Measurements from ENCODE around the gene CADPS2. TPM values are rescaled to one million over a fixed set of nuclear protein-coding genes. Genes with fewer than 3 reads are reported as not detected.

The CADPS2 gene
- total and polyA plus RNA-seq, 8 donors, result 7.7 to 27.3 (median 18.6) TPM

GRCh38 chr7:122672536-122672935 lies 213.7 kb downstream of the CADPS2 start:
- H3K27me3 ChIP-seq, result no peaks in the 10 kb centered on the region
- H3K4me3 ChIP-seq, result no peak overlapping the region
- peak in 3 of 6 donors; percentile 34 to 61 (median 54) for DNase-seq
- H3K9me3 ChIP-seq, result no peaks in the 10 kb centered on the region
- no peak for FAIRE-seq
- WGBS, 2 donors, result 64 to 69% methylated on average over 8 of the region's 8 CpGs
- no peaks in the 10 kb centered on the region for H3K36me3 ChIP-seq
- intact Hi-C loops (cut with DNase I), result no loop called here
- TF ChIP-seq, protein P1, sequence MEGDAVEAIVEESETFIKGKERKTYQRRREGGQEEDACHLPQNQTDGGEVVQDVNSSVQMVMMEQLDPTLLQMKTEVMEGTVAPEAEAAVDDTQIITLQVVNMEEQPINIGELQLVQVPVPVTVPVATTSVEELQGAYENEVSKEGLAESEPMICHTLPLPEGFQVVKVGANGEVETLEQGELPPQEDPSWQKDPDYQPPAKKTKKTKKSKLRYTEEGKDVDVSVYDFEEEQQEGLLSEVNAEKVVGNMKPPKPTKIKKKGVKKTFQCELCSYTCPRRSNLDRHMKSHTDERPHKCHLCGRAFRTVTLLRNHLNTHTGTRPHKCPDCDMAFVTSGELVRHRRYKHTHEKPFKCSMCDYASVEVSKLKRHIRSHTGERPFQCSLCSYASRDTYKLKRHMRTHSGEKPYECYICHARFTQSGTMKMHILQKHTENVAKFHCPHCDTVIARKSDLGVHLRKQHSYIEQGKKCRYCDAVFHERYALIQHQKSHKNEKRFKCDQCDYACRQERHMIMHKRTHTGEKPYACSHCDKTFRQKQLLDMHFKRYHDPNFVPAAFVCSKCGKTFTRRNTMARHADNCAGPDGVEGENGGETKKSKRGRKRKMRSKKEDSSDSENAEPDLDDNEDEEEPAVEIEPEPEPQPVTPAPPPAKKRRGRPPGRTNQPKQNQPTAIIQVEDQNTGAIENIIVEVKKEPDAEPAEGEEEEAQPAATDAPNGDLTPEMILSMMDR (IDR thresholded peaks at IDR 0.05), result no peak
- peak; percentile 41 to 74 (median 50) for ATAC-seq
- H3K4me1 ChIP-seq, result peaks cover 0 to 10% (median 0%) of the 10 kb centered on the region in 3 donors
- no peak overlapping the region for H3K27ac ChIP-seq

DNA sequence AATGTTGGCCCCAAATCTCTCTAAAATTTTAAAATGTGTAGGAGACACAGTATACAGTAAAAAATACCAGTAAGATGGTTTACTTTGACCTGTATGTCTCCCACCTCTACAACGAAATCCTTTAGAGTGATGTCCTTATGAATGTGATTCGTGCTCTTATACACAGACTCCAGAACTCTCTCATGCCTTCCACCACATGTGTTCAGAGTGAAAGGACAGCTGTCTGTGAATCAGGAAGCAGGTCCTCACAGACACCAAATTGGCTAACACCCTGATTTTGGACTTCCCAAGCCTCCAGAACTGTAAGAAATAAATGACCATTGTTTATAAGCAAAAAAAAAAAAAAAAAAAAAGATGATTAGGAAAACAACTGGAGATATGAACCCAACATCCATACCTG lies 222.5 kb downstream of the CADPS2 start:
- intact Hi-C loops (cut with DNase I), result no loop called here
- no peaks in the 10 kb centered on the region for H3K27me3 ChIP-seq
- ATAC-seq (no peak), FAIRE-seq (no peak), DNase-seq (no peak)
- TF ChIP-seq, protein P1 (IDR thresholded peaks at IDR 0.05), result no peak
- 89 to 91% methylated on average over 2 of the region's 2 CpGs for WGBS, 2 donors
- H3K36me3 ChIP-seq, result no peaks in the 10 kb centered on the region
- no peaks in the 10 kb centered on the region for H3K9me3 ChIP-seq
- no peak overlapping the region for H3K27ac ChIP-seq
- H3K4me1 ChIP-seq, result no peaks in the 10 kb centered on the region
- no peak overlapping the region for H3K4me3 ChIP-seq

DNA sequence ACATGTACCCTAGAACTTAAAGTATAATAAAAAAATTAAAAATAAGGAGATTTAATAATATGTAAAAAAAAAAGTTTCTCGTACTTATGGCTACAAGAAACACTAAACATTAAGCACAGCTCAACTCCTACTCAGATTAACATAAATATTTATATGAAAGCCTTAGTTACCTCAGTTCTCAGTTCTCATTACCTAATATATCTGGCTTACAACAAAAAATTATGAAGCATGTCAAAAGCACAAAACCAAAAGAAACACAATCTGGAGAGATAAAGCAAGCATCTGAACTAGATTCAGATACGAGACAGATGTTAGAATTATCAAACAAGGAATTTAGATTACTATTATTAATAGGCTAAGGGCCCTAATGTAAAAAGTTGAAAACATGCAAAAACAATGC lies 227.4 kb downstream of the CADPS2 start:
- no peak for DNase-seq
- ATAC-seq, result no peak
- Histone ChIP-seq H3K27ac (no peak overlapping the region), H3K4me1 (no peaks in the 10 kb centered on the region), H3K9me3 (no peaks in the 10 kb centered on the region), H3K36me3 (no peaks in the 10 kb centered on the region), H3K27me3 (no peaks in the 10 kb centered on the region), H3K4me3 (no peak overlapping the region)
- intact Hi-C loops (cut with DNase I), result no loop called here
- TF ChIP-seq, protein P1 (IDR thresholded peaks at IDR 0.05), result no peak
- no peak for FAIRE-seq
- 92 to 95% methylated on average over 2 of the region's 2 CpGs for WGBS, 2 donors

DNA sequence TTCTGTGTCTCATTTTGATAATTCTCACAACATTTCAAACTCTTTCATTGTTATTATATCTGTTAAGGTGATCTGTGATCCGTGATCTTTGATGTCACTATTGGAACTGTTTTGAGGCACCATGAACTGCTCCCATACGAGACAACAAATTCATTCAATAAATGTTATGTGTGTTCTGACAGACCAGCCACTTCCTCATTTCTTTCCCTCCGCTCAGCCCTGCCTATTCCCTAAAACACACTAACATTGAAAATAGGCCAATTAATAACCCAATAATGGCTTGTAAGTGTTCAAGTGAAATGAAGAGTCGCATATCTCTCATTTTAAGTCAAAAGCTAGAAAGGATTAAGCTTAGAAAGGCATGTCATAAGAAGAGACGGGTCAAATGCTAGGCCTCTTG lies 232.6 kb downstream of the CADPS2 start:
- H3K36me3 ChIP-seq, result no peaks in the 10 kb centered on the region
- TF ChIP-seq, protein P1 (IDR thresholded peaks at IDR 0.05), result no peak
- no peak for DNase-seq
- H3K4me1 ChIP-seq, result peaks cover 0 to 6% (median 0%) of the 10 kb centered on the region in 3 donors
- H3K9me3 ChIP-seq, result no peaks in the 10 kb centered on the region
- no peak for ATAC-seq
- intact Hi-C loops (cut with DNase I), result no loop called here
- 90 to 92% methylated on average over 5 of the region's 5 CpGs for WGBS, 2 donors
- no peak for FAIRE-seq
- H3K4me3 ChIP-seq, result no peak overlapping the region
- no peak overlapping the region for H3K27ac ChIP-seq
- H3K27me3 ChIP-seq, result no peaks in the 10 kb centered on the region

DNA sequence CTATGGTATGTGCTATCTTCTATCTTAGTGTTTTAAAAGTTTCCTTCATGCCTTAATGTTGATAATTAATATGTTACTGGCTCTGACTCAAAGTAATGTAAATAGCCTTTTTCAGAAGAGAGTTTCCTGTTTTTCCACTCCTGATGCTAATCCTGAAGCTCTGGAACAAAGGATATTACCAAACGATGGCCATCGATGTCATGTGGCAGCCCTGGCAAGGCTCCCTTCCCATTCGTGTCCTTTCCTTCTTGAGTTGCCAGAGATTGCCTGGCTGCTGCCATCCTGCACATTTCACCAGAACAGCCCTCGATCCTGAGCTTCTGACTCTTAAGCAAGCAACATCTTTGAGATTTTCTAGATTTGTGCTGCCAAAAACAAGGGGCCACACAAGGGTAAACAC lies 233.4 kb downstream of the CADPS2 start:
- no peak for DNase-seq
- 25 to 33% methylated on average over 4 of the region's 4 CpGs for WGBS, 2 donors
- Histone ChIP-seq H3K27me3 (no peaks in the 10 kb centered on the region), H3K27ac (no peak overlapping the region), H3K9me3 (no peaks in the 10 kb centered on the region), H3K4me1 (peaks cover 0 to 6% (median 0%) of the 10 kb centered on the region in 3 donors), H3K4me3 (no peak overlapping the region), H3K36me3 (no peaks in the 10 kb centered on the region)
- TF ChIP-seq, protein P1 (IDR thresholded peaks at IDR 0.05), result no peak
- ATAC-seq, result peak in 3 of 4 donors; percentile 57 to 70 (median 69)
- intact Hi-C loops (cut with DNase I), result no loop called here
- no peak for FAIRE-seq

Data from pancreas (tissue), 10 donors.